Raji (cell line): ENCODE data around the gene PPP1CC.

ENCODE experiments used
- POLR2A ChIP-seq: IDR thresholded peaks from 2 replicates; pipeline ENCODE4 v1.6.1; 2011; ENCODE audit warnings: low read depth, low read length, control low read depth; ENCODE audit not compliant: insufficient read depth

Gene PPP1CC

DNA sequence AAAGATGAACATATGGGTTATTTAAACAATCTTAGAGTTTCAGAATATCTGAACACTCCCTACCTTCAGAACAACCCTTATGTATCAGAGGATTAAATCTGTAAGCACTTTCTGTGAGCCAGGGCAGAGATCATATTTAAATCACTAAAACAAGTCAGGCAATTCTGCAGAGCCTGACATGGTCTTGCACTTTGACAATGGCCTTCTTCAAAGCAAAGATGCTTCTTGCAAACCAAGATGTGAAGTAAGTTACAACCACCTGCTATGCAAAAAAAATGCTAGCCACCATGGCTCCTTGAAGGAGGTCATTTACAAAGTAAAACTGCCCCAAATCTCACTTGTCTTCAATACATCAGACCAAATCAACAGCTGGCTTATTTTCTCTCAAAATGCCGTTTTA is 3.2 kb downstream of the PPP1CC start:
- TF ChIP-seq POLR2A: no peak

DNA sequence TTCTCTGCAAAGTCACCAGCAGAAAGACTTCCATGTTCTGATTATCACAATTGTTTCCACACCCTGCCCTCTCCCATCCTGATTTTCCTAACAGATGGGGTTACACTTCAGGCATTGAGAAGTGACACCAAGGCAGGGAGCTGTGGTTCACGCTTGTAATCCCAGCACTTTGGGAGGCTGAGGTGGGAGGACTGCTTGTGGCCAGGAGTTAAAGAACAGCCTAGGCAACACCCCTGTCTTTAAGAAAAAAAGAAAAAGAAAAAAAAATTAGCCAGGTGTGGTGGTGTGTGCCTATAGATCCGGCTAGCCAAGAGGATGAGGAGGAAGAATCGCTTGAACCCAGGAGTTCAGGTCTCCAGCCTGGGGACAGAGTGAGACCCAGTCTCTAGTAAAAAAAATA is 5.2 kb downstream of the PPP1CC start:
- TF ChIP-seq POLR2A: no peak

DNA sequence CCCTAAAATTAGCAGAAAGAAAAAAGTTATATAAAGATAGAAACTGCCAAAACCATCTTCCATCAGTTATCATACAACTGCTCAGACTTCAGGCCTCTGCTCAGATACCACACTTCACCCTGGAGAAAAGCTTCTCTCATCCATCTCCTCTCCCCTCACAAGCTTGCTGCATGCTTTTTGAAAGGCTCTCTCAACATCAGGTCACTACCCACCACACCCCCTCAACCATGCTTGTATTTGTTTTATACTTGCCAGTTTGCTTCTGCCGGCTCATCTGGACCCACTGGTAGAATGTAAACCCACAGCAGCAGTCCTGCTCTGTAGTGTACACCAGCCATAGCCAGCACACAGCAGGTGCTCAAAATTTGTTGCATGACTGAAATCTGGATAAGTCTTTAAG is 8.8 kb downstream of the PPP1CC start:
- no peak for TF ChIP-seq POLR2A

DNA sequence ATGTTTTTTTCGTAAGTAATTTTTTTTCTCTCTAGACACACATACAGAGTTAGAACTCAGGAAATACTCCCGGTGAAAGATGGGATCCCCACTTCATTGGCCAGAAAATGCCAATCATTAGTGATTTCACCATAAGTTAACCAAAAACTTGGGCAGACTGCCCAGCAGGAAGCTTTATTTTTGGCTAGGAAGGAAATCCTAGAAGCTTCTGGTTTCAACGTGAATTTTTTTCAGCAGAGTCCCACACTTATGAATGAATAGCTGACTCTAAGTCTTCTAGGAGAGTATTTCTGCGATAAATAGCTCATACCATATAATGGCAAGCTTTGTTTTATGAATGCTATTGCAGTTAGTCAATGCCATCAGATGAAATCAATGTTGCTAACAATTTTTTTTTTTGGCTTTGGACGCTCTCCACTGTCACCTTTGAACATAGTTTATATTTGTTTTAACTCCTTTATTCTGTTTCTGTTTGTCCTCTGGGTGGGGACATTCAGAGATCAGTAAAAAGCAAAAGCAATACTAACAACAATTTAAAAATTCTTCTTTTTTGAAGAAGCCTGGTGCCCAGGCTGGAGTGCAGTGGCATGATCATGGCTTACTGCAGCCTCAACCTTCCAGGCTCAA is 9.5 kb downstream of the PPP1CC start:
- no peak for TF ChIP-seq POLR2A

DNA sequence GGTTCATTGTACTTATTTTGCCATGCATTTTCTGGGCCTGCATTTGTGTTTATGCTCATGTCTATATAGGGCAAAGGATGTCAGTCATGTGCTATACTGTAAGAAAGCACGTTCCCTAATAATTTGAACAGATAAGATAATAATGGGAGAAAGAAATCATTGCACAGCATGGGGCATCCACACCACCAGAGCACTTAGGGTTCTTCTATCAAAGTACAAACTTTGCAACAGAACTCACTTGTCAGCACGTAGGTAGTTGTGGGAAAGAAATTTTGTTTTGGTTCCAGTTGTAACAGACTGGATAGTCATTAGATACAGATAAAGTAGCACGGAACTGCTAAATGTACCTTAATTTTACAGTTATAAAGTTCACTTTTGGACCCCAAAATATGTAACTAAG is 10.1 kb downstream of the PPP1CC start:
- no peak for TF ChIP-seq POLR2A

DNA sequence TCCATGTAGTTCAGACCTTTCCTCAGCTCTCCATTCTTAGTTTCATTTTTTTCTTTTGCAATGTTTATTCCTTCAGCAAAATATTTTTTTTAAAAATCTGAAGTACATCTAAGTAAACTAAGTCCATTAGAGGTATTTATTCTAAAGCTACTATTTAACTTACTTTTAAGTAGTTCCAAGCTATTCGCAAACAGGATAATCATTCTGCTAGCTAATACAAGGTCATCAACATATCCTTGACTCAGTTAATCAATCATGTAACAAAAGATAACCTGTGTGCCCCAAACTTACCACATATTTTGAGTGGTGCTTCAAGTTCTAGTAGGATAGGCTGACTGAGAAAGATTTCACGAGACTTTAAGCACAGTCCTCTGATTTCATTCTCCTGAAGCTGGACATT is 11.2 kb downstream of the PPP1CC start:
- TF ChIP-seq POLR2A: no peak

DNA sequence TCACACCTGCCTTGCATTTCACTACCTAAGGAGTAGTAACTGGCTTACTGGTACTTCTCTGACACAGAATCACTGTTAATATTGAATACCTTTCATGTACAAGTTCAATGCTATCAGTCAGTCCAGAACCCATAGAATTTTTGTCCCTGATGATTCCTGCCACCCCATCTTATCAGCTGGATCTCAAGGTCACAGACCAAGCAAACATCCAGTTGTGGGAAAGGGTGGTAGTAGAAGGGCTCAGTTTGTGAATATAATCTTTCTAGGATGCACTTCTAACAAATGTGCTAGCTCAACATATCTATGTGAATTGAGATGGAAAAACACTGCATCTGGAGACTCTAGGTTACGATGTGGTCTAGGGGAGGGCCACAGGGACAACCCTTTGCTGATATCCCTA is 14.1 kb downstream of the PPP1CC start:
- no peak for TF ChIP-seq POLR2A

DNA sequence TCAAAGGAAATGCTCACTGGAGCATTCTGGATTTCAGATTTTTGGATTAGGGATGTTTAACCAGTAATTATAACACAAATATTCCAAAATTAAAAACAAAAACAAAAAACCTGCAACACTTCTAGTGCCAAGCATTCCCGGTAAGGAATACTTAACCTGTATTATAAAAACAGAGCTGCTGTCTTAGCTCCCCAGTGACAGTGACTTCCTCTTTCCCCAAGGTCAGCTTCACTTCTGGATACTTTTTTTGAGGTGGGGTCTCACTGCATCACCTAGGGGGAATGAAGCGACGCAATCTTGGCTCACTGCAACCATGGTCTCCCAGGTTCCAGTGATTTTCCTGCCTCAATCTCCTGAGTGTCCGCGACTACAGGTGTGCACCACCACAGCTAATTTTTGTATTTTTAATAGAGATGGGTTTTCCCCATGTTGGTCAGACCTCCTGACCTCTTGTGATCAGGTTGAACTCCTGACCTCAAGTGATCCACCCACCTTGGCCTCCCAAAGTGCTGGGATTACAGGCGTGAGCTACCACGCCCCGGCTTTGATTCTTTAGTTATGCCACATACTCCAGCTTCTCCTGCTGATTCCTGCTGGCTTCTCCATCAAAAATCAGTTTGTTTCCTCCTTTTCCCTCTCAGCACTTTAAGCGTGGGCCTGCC is 15.9 kb downstream of the PPP1CC start:
- no peak for TF ChIP-seq POLR2A

DNA sequence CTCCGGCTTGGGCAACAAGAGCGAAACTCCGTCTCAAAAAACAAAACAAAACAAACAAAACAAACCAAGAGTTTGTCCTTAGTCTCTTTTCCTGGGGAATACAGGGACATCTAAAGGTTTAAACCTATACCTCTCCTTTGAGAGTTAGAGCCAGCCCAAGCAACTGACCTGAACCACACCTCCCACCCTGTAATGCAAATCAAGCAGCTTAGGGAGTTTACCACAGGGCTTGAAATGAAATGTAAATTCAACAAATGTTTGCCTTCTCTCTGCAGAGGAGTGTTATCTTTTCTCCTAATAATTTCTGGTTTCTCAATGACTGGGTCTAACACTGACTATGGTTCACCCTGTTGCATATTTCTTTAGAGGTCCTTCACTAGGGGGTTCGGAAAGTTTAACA is 16.7 kb downstream of the PPP1CC start:
- TF ChIP-seq POLR2A: no peak

DNA sequence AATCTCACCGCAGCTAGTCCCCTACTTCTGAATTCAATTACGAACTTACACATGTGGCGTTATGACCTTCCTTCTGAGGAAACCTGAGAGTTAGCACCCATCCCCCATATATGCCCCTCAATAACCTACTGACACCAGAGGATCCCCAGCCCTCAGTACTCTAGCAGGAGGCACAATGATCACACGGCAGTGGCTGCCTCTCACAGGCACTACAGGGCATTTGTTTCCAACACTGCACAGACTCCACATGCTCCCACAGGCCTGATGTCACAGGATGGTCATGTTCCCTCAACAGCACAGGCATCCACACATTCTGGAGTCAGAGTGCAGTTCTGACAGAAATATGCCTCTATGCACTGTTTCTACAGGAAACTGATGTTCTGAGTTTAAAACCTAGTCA is 17.4 kb downstream of the PPP1CC start:
- TF ChIP-seq POLR2A: no peak

DNA sequence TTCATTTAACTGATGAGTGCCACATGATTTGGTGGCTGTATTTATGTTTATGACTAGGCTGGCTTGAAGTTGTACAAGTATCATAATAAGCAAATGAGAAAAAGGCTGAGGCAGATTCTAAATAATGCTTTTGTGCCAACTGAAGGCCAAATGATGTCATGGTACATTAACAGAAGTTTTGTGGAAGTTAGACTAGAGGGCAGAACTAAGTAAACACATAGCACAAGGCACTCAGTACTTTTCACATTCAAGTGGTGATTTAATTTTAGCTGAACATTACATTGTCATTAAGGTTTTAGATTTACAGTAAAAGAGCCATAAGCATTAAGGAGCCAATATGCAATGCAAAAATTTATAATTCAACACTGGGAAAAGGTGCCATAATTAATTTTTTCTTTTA is 21.1 kb downstream of the PPP1CC start:
- no peak for TF ChIP-seq POLR2A

DNA sequence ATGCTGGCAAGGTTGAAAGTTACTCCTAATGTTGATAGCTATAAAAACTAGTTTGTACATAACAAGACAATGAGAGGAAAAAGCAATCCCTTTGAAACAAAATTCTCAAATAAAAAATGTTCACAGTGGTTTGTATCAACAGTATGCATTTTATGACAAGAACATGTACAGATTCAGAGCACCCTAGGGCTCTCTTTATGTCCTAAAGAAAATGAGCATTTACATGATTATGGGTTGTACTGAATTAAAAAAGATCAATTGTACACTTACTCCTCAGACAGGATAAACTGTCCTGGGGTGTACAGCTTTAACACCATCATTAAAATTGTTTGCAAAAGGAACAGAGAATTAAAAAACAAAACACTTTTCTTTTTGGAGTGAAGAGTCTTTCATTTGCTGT is 22.2 kb downstream of the PPP1CC start:
- TF ChIP-seq POLR2A: no peak

DNA sequence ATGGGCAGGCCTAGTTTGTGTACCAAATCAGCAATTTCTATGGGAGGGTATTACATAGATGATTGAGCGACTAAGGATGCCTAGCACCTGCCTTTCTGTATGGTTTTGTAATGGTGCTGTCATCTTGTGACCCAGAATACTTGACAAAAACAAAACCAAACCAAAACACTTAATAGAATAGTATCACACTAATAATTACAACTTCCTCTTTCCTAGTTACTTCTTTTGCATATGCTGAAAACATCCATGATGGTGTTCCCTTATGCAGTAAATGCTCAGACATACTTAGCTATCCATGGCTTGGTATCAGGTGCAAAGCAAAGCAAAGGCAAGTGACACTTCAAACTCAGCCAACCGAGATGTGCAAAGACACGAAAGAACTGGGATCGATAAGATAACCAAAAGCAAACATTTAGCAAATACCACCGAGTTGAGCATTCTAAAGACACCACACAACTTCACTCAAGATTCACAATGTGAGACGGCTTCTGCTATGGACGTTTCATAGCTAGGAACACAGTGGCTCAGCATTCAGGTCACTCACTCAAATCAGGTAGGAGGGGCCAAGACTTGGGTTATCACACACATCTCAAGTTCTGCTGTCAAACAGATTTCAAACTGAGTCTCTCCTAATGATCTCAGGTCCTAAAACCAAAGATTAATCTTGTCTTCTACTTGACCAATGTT is 24.3 kb downstream of the PPP1CC start:
- no peak for TF ChIP-seq POLR2A

DNA sequence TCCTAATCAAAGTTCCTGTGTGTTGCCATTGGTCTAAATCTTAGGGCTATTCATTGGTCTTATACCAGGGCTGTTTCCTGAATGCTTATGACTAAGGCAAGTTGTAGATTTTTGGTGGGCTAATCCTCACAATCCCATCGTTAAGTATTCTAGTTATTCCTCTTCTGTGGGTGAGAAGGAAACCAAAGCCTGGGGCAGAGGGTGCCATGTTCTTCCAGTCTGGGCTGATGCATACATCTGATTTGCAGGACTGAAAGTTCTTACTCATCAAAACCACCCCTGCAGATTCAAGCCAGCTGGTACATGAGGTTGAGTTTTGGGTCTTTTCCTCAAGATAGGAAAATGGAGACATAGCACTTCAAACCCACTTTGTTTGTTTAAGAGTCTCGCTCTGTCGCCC is 25.7 kb downstream of the PPP1CC start:
- no peak for TF ChIP-seq POLR2A

DNA sequence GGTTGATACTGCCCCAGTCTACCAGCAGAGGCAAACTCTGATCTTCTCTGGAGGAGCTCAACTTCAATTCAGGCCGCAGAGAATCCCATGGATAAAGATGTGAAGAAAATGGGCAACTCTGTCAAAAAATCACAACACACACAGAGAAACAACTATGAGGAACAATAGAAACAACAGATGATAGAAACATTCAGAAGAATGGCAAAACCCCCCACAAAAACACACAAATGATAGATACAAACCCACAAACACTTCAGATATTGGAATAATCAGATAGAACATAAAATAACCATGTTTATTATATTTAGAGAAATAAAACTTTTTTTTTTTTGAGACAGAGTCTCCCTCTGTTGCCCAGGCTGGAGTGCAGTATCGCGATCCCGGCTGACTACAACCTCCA is 33.8 kb downstream of the PPP1CC start:
- TF ChIP-seq POLR2A: no peak

DNA sequence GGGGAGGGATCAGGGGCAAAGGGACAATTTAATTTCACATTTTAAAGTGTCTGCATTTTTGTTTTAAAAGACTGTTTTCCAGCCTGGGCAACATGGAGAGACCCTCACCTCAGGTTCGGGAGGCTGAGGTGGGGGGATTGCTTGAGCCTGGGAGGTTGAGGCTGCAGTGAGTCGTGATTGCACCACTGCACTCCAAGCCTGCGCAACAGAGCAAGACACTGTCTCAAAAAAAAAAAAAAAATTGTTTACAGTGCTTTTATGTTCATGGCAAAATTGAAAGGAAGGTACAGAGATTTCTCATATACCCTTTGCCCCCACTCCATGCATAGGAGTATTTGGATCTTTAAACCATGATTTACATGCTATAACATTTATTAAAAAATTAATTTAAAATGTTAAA is 37.4 kb downstream of the PPP1CC start:
- no peak for TF ChIP-seq POLR2A
